Umbilical cord (tissue), 2 donors: ENCODE measurements around the gene PDE4D. TPM values are rescaled to one million over a fixed set of nuclear protein-coding genes. Genes with fewer than 3 reads are reported as not detected.

Experiments
- DNase-seq: peaks from one replicate; pipeline ENCODE4 v3.0.0-alpha.2; 2015; ENCODE audit warnings: low spot score
- total RNA-seq: library from RNA; depleted of rRNA; stranded (reverse); fragments of >200 nt; gene quantifications from one replicate; pipeline ENCODE4 v1.2.3, GENCODE V29; 2014; ENCODE audit warnings: low replicate concordance; ENCODE audit not compliant: insufficient read depth

PDE4D gene
- total RNA-seq, 1 donor from 2014 or later: 283 TPM

DNA sequence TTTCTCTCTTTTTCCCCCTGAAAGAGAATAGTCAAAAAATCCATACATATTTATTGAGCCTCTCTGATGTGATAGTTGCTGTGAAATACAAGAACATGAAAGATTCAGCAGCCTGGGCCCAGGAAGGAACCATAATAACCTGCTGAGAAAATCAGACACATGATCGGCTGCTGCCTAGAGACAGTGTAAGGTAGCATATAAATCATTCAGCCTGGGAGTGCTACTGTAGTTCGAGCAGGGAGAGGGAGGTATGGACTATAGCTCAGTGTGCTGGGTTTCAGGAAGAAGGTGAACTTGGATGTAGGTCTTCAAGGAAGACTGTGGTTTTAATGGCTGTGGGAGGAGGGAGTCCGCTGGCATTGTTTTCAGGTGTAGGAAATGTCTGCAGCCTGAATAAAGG is 841.6 kb downstream of the PDE4D start:
- no peak for DNase-seq

- no peak for DNase-seq
These were observed 844.4 kb downstream of the PDE4D start for GRCh38 chr5:59049095-59049494.

DNA sequence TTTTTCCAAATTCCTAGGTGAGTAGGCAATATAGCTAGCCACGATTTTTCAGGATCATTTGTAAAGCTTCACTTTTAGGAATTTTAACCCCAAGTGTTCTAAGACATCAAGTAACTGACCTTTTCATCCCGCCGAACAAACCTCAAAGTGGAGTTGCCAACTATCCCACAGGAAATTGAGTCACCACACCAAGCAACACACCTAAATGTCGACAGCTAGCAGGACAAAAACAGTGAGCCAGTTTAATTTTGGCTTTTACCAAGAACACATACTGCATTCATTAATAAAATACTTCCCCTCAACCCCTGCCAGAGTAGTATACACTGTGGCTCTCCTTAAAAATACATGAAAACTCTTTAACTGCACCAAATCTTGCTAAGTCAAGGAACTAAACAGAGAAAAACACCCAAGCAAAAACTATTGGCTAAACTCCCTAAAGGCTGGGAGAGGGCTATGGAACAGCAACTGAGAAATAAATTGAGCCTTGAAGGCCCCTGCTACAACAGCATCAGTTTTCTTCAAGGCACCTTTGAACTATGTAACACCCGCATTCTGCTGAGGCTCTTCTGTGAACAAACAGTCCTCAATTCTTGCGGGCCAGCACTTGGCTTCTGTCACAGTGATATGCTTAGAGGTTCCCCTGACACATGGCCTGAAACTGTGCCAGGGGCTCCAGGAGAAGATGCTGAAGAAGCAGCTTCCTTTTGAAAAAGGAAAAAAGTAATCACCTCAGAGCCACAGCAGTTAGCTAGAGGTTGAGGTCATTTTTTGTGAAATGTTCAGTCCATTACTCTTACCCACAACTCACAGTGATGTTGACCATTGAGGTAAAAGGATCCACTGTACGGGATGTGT is 851.1 kb downstream of the PDE4D start:
- no peak for DNase-seq

DNA sequence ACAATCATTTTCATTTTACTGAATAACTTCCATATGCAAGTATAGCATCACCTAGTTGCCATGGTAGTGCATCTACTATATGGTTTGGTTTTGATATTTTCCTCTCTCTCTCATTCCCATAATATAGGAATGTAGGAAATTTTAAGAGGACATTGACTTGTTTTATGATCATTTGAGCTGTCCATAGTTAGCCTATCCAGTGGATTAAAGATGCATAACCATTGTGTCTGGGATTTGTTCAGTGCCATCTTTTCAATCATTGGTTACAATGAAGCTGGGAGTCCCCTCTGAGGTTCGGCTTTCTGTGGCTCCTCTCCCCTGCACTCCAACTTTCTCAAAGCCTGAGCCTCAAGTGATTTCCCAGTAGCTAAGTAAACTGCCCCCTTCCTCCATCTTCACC is 852.2 kb downstream of the PDE4D start:
- no peak for DNase-seq

- DNase-seq: no peak
These were observed 852.7 kb downstream of the PDE4D start for GRCh38 chr5:59040804-59041201.

DNA sequence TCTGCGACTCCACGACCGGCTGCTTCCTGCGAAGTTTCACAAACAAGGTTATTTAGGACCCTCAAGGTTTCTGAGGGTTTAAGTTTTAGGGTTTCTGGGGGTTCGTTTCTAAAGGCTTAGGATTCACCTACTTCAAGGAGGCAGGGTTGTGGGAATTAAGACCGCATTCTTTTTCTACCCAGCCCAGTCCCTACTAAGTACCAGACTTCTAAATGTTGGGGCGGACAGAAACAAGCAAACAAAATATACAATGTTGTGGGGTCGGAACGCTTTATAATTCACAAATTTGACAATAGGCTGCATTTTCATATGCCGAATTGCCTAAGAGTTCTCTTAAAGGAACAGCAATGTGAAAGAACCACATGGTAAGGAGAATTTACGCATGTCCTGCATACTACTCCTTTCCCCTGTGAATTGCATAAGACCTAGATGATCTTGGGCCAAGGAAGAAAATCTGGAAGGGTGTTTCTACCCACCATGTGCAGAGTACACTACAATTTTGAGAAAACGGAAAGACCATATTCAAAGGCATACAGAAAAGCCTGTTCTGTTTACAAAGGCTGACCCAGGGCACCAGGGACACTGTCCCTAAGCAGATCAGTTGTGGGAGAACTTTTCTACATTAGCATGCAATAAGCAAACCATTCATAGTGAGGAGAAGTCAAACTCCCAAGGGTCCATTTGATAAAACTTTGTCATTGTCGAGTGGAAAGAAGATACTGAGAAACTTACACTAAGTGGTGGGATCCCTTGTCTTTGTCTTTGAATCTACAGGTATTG is 853.3 kb downstream of the PDE4D start:
- no peak for DNase-seq

DNA sequence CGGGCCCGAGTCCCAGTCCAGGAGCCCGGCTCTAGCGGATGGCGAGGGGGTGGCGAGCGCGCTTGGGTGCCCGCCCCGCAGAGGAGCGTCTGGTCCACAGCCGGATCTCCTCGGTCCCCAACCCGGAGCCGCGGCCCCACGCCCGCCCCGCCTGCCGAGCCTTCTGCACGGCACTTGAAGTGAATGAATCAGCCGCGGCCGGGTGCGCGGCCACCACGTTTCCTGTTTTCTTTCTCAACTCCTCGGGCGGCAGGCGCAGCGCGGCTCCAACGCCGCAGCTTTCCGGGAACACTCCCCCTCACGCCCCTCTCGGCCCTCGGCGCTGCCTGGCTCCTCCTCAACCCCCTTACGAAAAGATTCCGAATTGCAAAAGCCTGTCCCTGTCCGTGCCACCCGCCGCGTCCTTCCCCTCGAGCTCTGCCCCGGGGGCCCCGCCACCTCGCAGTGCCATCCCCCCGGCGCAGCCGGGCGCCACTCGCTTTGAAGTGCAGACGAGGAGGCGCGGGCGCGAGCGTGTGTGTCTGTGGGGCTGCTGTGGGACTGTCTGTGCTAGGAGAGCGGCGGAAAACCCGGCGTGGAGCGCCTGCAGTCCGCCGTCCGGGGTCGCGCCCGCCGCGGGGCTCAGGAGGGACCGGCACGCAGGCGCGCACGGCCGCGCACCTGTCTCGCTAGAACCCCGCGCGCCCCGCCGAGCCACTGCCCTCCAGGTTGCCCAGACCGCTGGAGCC is 854.1 kb downstream of the PDE4D start:
- DNase-seq: peak; percentile 79

GRCh38 chr5:59038798-59039295 is 854.7 kb downstream of the PDE4D start:
- DNase-seq: peak; percentile 46

DNA sequence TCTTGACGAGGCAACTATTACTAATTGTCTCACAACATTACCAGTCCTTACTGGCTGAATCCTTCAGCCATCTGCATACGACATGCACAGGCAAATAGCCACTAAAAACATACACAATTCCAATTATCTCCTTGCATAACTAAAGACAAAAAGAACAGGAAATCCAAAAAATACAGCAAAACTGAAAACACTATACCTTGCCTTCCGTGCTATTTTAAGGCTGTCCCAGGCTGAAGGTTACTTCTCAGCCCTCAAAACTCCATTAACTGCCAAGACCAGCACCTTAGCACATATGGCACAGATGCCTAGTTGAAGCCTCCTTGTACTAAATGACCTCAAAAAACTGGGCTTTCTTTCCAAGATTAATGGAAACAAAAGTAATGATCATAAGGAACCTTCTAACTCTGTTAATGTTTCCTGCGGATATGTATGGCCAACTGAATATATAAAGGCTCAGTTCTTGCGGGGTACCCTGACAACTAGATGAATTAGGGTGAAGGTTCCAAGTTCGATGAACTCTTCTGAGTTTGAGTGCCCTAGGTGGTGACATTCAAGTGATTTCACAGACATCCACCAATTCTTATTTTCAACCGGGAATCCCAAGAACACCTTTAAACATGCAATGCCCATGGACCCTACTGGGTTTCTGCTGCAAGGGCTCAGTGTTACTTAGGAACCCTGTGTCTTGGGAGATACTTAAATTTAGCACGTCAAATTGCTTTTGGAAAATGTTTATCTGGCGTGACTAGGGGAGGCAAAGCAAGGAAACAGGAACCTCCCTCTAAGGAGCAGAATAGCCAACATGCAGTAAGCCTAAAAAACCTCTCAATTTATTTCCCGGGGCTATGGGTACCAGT is 855.4 kb downstream of the PDE4D start:
- no peak for DNase-seq

DNA sequence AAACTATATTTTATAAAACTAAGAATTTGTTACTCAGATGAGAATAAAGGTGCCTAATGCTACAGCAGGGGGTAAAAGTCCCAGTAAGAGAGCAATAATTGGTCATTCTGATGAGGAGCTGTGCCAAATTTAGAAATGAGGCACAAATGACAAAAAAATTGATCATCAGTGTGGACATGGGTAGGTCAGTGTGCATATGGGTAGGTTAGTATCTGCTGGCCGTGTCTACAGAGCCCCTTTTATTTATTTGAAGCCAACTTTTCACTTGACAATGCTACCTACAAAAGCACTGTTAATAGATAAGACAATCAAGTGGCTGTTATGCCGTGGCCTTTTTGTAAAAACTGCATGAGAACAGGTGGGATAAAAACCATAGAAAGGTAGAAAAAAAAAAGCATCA is 856.1 kb downstream of the PDE4D start:
- no peak for DNase-seq

- DNase-seq: no peak
These were observed 856.5 kb downstream of the PDE4D start for GRCh38 chr5:59037041-59037440.

- DNase-seq: peak; percentile 86
These were observed 857.1 kb downstream of the PDE4D start for GRCh38 chr5:59036274-59036961.

DNA sequence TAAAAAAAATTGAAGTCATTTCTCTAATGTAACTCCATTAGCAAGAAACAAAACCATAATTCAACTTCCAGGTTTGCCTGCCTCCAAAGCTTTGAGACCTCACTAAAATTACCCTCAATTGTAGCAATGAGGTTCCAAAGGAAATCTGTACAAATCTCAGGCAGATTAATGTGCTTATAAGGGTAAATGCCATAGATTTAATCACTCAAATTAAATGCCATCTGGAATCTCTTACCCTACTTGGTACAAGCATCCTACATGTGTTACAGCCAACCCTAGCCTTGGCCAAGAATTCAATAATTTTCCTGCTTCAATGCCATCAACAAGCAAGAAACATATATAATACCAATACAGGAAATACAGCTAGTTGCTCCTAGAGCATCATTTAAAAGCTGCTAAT is 857.8 kb downstream of the PDE4D start:
- no peak for DNase-seq

DNA sequence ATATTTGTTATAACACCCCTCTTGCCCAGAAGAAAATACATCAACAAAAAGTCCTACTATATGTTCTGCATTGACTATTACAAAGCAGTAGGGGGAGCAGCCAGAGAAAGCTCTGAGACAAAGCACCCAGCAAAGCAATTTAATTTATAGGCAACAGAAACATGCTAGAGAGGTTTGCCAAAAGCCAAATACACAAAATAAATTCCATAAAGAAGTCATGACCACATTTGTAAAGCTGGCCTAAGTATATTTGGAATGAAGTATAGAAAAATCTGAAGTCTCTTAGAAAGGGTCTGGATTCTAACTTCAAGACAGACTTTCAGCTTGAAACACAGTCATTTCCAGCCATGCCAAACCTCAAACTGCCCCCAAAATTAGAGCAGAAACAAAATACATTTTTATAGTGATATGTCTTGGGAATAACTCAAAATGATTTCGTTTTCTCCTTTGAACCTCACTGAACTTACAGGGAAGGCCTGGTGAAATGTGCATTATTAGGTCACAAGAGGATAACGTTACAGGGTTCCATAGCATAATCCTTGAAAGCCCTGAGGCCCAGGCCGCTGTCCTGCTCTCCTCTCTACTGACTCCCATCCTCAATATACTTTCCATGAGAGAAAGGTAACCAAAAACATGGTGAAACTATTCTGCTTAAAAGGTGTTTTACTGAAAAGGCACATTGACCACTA is 858.9 kb downstream of the PDE4D start:
- DNase-seq: peak; percentile 81

- no peak for DNase-seq
These were observed 866.2 kb downstream of the PDE4D start for GRCh38 chr5:59027145-59027907.

GRCh38 chr5:59025734-59026133 is 867.8 kb downstream of the PDE4D start:
- DNase-seq: peak; percentile 67

GRCh38 chr5:59021837-59022514 is 871.5 kb downstream of the PDE4D start:
- no peak for DNase-seq

DNA sequence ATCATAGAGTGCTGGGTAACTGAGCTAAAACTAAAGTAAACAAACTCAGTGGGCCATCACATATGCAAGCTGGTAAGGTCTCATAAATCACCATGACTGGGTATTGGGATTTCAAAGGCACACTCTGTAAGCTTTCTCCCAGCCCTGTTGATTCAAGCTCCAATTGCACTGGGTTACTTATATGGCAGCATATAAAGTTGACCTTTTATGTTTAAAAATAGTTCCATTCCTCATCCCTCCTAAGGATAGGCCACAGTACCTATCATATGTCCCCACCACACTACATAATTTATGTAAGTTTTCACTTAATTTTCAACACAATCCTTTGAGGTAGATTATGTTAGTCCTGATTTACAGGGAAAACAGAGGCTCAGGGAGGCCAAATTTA is 872.2 kb downstream of the PDE4D start:
- DNase-seq: no peak
